ENCODE data around the gene SSBP4.

The SSBP4 gene

GRCh38 chr19:18446811-18447359 lies 27.7 kb downstream of the SSBP4 start:
- no peak for DNase-seq

GRCh38 chr19:18449552-18449951 lies 30.4 kb downstream of the SSBP4 start:
- no peak for DNase-seq

GRCh38 chr19:18450021-18450930 lies 31.1 kb downstream of the SSBP4 start:
- DNase-seq = no peak

GRCh38 chr19:18450931-18451836 lies 32.0 kb downstream of the SSBP4 start:
- DNase-seq = peak; percentile 88

- DNase-seq = no peak
Measured at GRCh38 chr19:18452386-18452785, 33.2 kb downstream of the SSBP4 start.

GRCh38 chr19:18453269-18454024 lies 34.2 kb downstream of the SSBP4 start:
- DNase-seq = no peak

- no peak for DNase-seq
Measured at GRCh38 chr19:18456279-18456678, 37.1 kb downstream of the SSBP4 start.

GRCh38 chr19:18456974-18457373 lies 37.8 kb downstream of the SSBP4 start:
- no peak for DNase-seq

GRCh38 chr19:18457483-18458331 lies 38.5 kb downstream of the SSBP4 start:
- no peak for DNase-seq

GRCh38 chr19:18460900-18461299 lies 41.7 kb downstream of the SSBP4 start:
- no peak for DNase-seq

- no peak for DNase-seq
Measured at GRCh38 chr19:18461471-18461870, 42.3 kb downstream of the SSBP4 start.

- DNase-seq = no peak
Measured at GRCh38 chr19:18464646-18465045, 45.4 kb downstream of the SSBP4 start.

GRCh38 chr19:18465214-18465963 lies 46.2 kb downstream of the SSBP4 start:
- DNase-seq = no peak

GRCh38 chr19:18465964-18466339 lies 46.8 kb downstream of the SSBP4 start:
- no peak for DNase-seq

- DNase-seq = no peak
Measured at GRCh38 chr19:18466354-18466753, 47.2 kb downstream of the SSBP4 start.

GRCh38 chr19:18467978-18468377 lies 48.8 kb downstream of the SSBP4 start:
- no peak for DNase-seq

GRCh38 chr19:18468517-18468916 lies 49.3 kb downstream of the SSBP4 start:
- no peak for DNase-seq

- DNase-seq = peak; percentile 60
Measured at GRCh38 chr19:18469069-18469846, 50.1 kb downstream of the SSBP4 start.

- DNase-seq = no peak
Measured at GRCh38 chr19:18470787-18471186, 51.6 kb downstream of the SSBP4 start.
